ENCODE data around the gene TLE4. TPM values are rescaled to one million over a fixed set of nuclear protein-coding genes. Genes with fewer than 3 reads are reported as not detected.
A peak's percentile ranks its signal among the peaks of the same experiment; 100 is the strongest.
"Not testable (repeated sequence)": the region's sequence is repeated elsewhere in the genome, so short reads cannot be mapped to it uniquely, and the experiment has no call there.

TLE4 gene
- total RNA-seq = 3.4 TPM

DNA sequence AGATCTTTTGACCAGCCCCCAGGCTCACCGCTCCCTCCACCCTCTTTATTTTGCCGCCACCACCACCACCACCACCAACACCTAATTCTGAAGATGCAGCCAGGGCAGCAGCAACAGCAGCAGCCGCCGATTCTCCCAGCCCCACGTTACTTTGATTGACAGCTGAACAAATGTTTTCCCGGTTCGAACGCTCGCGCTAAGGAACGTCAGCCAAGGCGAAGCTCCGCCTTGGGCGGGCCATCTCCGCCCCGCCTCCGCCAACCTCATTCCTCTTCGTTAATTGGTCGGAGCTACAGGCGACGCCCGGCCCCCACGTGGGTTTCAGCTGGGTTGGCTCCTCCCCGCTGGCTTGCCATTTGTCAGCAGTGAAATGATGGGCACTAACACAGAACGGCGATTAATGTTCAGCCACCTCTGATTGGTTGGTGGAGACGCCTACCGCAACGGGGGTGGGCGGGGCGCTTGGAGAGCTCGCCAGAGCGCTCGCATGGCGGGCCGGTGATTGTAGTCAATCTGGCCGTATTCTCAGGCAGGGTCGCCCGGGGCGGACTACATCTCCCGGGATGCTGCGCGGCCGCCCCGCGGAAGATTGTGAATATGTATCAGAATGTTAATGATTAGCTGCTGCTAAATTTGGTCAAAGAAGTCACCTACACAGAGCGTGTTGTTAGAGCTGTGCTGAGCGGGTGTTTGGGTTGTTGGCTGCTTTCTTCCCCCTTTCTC lies at the start of gene TLE4:
TSS of gene TLE4 (plus strand) at position 657 of the 723 bp plus-strand sequence. CDS start 826 bp downstream, outside the sequence.
- DNase-seq (ENCODE audit: low spot score) (peak; percentile 100), ATAC-seq (peak; percentile 91)

DNA sequence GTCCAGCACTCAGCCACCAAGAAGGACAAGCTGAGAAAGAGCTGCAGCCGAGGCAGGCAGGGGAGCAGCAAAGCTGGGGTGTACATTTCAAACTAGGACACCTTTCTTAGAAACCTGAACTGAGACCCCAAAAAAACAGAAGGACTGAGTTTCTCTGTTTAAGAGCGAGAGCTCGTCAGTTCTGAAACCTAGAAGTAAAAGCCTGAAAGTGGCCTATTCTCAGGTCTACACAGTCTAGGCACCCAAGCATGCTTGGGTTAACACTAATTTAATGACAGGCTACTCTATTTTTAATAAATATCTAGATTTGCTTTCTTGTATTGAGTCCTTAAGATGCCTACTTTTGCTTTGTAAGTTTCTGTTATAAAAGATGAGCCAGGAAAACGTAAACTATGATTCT lies 49.0 kb upstream of the TLE4 start:
- DNase-seq (ENCODE audit: low spot score) = no peak
- no peak for ATAC-seq

DNA sequence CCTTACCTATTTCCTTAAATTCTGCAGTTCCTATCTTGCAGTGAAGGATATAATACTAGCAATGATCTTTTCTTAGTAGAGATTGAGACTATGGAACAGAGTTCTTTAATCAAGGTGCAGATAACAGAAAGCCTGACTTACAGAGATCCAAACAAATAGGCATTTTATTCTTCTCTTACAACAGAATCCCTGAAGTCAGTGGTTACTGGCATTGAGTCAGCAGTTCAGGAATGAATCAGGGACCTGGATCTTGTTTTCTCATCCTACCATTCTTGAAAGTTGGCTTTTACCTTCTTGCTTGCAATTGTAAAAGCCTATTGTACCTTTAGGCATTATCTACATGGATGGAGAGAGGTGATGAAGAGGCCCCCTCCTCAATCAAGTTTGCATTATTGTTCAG lies 47.5 kb upstream of the TLE4 start:
- no peak for DNase-seq (ENCODE audit: low spot score)
- ATAC-seq = no peak

DNA sequence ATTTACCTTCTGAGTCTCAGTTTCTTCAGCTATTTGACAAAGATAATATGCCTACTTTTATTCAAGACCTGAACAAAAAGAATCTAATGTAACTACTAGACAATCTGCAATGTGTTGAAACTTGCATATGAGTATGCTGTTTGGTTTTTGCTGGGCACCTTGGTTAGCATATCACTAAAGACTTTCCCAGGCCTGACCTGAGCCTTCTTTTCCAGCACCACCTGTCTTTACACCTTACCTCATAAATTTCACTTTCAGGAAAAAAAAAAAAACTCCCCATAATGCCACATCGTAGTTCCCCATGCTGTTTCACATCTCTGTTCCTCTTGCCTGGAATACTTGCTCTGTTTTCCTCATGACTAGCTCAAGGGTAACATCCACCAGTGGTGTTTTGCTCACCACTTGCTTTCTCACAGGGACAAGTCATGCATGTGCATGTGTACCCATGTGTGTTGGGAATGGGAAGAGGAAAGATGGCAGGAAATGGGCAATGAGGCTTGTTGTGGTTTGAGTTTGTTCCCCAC lies 45.6 kb upstream of the TLE4 start:
- ATAC-seq (no peak), DNase-seq (ENCODE audit: low spot score) (no peak)

DNA sequence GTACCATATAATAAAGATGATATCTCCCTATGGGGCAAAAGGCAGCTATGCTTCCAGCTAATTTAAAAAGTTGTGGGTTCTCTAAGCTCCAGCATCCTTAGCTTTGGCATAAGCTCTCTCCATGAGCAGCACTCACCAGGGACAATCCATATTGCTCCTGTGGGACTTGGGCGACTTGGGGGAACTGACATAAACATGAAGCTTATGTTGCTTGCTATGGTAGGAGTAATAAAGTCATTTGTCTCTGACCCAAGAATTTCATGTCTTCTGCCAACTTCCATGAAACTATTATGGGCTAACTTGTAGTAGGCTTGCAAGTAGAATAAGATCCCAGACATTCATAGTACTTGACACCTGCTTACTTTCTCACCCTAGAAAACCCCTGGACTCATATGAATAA lies 36.2 kb upstream of the TLE4 start:
- no peak for ATAC-seq
- no peak for DNase-seq (ENCODE audit: low spot score)

DNA sequence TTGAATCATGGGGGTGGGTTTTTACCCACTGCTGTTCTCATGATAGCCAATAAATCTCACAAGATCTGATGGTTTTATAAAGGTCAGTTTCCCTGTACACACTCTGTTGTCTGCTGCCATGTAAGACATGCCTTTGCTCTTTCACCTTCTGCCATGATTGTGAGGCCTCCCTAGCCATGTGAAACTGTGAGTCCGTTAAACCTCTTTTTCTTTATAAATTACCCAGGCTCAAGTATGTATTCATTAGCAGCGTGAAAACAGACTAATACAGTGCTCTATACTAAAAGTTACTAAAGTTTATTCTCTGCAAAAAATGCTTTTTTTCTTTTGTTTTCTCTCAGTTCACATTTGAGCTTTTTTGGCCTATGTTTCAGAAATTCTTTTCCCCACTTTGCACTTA lies 33.9 kb upstream of the TLE4 start:
- DNase-seq (ENCODE audit: low spot score) (no peak), ATAC-seq (no peak)

DNA sequence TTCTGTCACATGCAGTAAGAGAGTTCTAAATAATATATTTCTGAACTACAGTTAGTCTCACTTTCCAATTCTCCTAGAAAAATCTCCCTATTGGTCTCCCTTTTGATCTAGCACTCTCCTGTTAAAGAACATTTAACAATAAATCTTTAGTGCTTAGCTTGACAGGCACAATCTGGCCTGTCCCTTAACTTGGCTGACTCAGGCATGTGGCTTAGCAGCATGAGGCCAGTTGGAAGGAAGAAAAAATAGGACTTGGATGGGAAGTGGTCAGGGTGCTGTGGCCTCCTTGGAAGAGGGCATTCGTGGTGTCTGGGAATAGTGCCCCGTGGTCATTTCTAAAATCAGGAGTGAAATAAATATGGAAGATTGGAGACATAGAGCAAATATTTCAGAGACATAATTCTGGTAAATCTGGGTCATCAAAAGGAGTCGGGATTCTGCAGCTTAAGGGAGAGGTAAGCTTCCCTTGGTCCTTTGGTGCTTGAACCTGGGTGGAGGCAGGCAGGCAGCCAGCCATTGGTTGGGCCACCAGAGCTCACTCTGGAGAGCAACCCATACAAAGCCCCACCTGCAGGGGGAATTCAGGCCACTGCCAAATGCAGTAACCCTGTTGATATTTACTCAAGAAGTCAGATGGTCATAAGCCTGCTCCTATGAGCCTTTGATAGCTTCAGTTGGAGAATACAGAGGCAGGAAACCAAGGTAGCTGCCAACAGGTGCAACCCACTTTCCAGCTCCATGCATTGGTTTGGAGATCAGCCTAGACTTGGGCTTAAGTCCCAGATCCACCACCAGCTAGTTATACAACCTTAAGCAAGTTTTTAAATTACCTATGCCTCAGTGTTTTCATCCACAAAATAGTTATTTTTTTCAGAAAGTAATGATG lies 28.8 kb upstream of the TLE4 start:
- DNase-seq (ENCODE audit: low spot score) = no peak
- no peak for ATAC-seq

DNA sequence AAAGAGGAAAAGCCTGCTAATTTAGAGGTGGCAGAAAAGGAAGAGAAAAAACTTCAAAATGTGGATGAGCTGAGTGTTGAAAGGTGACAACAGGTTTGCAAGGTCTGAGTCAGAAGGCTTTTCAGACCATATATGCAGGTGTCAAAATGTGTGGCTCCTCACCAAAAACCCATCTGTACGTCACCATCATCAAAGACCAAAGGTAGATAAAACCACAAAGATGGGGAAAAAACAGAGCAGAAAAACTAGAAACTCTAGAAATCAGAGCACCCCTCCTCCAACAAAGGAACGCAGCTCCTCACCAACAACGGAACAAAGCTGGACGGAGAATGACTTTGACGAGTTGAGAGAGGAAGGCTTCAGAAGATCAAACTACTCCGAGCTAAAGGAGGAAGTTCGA lies 27.4 kb upstream of the TLE4 start:
- DNase-seq (ENCODE audit: low spot score); ATAC-seq: not testable (repeated sequence)

DNA sequence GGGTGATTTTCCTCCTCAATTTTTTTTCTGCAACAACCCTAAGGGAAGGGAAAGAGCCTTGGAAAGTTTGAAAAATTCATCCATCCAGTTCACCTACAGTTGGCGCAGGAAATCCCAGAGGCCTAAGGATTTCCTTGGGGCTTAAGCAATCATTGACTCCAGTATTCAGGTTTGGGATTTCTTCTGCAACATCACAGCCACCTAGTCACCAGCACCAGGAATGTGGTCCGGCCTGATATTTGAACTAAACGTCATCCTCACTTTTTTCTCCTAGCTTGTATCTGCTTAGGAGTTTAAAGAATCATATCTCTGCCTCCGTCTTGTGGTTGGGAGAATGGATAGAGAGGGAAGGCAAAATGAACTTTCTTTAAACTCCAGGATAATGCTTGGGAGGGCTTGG lies 20.2 kb upstream of the TLE4 start:
- DNase-seq (ENCODE audit: low spot score) = no peak
- ATAC-seq = no peak

DNA sequence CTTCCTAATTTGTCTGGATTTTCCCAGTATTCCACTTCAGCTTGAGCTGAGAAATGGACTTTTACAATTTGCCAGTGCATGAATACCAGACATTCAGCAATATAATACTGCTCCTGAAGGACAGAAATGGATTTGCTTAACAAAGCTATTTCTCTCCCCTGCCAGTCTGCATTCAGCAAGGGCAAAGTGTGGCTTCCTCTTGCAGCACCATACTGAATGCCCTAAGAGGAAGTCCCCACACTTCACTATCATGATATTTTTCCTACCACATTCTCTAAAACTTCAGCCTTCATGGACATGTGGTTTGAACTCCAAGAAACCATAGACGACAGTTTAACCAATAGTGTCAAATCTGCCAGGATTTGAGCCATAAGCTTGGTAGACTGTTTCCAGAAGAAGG lies 19.8 kb upstream of the TLE4 start:
- ATAC-seq = no peak

DNA sequence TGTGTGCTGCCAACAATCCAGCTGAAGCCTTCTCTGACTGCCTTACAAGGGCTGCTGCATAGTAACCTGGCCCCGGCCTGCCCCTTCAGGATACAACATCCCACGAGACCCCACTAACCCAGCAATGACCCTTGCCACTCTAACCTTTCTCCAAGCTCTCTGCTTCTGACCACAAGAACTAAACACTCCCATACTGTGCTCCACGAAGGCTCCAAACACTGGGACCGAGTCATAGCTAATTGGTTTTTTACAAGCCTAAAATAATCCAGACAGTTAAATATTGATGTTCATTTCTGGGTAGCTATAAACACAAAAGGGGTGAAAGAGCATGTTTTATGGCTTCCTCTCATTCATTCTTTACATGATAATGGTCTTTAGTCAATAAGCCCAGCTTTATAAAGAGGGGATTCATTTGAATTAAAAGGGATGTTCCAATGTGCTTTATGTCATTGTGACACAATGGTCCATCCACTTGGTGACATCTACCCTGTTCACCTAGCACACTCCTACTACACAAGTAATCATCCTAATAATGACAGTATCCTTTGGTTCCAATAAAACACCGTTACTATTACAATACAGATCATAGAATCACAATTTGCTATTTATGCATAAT lies 16.2 kb upstream of the TLE4 start:
- ATAC-seq (no peak), DNase-seq (ENCODE audit: low spot score) (no peak)

More for the DNA sequence above, 19.8 kb upstream of the TLE4 start:
- no peak for DNase-seq (ENCODE audit: low spot score)

DNA sequence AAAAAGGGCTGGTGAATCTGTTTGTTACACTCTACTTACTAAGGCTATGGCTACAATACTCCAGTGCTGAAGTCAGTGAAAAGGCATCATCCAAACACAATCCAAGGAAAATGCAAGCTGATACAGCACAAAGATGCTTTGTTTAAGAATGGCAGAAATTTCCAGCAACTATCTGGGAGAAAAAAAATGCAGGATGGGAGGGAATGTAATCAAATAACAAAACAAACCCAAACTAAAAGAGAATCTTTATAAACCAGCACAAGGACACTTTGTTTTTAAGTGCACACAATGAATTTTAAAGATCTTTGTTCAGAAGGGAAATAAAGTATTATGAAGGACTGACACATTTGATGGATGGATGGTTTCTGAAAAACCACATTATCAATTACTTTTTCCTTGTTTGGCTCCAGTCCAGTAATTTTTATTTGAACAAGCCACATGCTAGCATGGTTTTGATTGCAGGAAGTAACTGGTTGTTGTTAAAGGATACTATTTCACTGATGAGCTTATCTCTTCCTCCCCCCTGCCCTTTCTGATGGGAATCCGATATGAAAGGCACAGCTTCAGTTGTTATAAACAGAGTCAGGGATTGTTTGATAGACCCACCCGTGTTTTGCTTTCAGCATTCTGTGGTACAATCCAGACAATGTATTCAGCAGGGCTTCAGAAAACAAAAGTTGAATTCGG lies 12.1 kb upstream of the TLE4 start:
- ATAC-seq = no peak
- DNase-seq (ENCODE audit: low spot score) = no peak

DNA sequence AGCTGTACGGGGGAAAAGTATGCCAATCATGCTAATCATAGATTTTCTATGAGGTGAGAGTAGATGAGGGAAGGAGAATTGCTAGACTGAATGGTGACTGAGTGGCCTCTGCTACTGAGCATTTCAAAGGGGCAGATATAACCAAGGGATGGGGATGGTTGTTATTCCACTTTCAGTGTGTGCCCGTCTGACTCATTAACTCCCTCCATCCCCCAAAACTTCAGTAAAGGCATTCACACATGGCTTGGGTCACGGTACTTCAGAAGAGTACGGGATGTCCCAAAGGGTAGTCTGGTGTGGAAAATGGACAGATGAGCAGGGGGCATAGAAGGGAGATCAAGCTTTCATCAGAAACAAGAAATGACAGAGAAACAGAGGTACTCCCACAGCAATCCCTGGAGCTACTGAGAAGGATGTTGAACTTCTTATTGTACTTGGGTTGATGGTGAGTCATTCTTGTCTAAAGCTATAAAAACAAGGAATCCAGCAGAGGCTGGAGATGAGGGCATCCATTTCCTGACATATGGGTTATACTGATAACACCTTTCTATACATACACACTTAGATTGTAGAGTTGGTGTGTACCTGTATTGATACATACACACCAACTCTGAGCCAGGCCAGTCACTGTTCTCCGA lies 8.9 kb upstream of the TLE4 start:
- ATAC-seq = no peak

DNA sequence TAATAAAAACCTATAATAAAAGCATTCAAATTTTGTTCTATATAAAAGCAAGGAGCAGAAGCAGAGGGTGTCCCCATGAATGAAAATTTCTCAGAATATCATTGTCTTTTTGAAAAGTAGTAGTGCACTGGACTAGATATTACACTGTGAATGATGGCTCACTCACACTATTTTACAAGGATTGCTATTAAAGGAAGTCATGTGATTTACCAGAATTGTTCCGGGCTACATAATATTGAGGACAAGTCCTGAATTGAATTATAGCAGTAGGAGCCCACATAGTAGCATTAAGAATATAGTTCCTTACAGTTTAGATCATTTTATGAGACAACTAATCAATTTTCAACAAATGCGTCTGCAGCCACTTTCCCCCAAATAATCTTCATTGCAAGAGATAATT lies 7.7 kb upstream of the TLE4 start:
- ATAC-seq = no peak

More for the DNA sequence above, 8.9 kb upstream of the TLE4 start:
- DNase-seq (ENCODE audit: low spot score) = no peak

DNA sequence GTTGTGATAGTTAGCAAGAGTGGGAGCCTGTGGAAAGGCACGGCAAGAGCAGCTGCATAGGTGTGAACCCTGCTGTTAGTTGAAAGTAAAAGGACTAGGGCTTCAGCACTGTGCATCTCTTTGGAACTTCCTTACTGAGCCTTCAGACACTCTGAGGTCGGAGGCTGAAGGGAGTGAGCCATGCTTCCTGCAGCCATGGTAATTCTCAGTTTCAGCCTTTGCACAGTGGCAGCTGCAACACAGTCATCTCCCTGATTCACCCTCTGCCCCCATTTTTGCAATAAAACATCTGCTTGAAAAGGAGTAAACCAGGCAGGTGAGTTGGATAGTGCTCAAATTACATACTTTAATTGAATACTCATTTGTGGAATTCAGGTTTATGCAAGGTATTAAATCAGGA lies 6.5 kb upstream of the TLE4 start:
- no peak for ATAC-seq
- no peak for DNase-seq (ENCODE audit: low spot score)

More for the DNA sequence above, 7.7 kb upstream of the TLE4 start:
- no peak for DNase-seq (ENCODE audit: low spot score)

DNA sequence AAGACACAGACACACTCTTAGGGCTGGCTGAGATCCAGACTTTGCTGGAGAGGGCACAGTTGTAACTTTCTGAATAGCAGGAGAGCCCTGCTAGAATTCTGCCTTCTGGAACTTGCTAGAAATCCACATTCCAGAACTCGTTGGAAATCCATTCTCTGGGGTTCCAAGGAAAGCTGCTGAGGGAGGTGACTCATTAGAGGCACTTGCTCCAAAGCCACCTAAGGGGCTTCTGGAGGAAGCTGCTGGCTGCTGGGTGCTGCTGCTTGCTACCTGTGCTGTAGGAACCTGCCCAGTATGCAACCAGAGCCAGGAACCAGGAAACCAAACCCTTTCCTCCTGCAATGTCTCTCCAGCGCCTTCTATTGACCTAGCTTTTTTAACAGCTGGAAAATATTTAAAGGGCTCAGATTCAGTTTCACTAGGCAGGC lies 4.1 kb upstream of the TLE4 start:
- no peak for ATAC-seq
- DNase-seq (ENCODE audit: low spot score) = no peak

DNA sequence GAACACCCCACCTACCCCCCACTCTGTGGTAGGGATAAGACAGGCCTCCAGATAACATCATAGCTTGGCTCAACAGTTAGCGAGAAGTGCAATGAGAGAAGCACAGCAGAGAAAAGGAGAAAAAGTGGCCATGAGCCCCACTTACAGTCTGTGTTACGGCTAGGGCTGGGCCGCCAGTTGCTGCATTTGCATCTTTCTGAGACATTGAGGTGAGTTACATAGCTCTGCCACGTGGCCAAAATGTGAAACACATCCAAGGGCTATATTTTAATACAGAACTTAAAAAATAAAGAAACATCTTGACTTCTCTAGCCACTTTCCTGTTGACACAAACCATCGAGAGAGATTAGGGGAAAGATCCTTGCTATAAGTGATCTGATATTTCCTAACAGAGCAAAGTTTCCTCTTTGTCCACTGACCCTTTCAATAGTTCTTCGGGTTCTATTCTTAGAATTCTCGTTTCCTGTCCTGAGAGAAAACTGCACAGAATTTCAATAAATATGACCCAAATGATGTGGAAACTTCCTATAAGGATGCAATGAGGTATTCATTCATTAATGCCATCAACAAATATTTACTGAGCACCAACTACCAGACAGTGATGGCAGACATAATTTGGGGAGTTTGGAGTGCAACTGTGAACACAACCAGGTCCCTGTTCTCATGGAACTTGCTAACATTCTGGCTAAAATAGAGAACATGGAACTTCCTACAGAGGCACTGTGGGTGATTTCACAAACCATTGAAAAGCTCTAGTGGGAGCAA lies 3.2 kb upstream of the TLE4 start:
- DNase-seq (ENCODE audit: low spot score) (no peak), ATAC-seq (no peak)

DNA sequence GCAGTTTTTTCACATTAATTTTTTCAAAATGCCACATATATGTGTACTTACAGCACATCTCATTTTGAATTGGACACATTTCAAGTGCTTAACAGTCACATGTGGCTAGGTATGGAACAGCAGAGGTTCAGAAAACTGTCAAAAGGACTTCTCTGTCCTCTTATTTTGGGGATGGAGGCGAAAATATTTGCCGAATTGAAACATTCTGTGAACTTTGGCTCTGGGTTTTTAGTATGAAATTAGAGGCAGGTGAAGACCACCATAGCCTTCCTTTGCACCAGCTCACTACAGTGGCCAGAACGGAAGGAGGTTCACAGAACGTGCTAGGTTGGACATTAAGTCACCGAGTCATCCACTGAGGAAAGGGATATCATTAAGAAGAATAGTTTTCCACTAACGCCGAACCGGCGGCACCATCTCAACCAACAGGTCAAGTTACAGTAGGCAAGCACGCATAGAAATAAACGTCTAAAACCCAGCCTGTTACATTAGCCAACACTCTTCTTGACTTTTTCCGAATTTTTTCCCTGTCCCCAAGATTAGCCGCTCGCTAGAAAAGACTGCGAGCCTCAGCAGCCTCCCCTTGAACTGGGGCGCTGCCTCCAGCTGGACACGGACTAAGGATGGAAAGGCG lies 1.8 kb upstream of the TLE4 start:
- no peak for DNase-seq (ENCODE audit: low spot score)
- ATAC-seq = no peak
